HEK293 (cell line): ENCODE data around the gene CENPH.

Experiments
- CTCF ChIA-PET: fragments of 350-600 bp; formaldehyde crosslinking; extraction: SDS; loops from one replicate; lab custom pipeline; 2021; ENCODE audit warnings: antibody characterized with exemption; lab: Yijun Ruan, JAX
- POLR2A ChIA-PET: fragments of 300-600 bp; formaldehyde crosslinking; extraction: SDS; loops from one replicate; lab custom pipeline; 2020; ENCODE audit warnings: antibody characterized with exemption, inconsistent platforms; lab: Yijun Ruan, JAX
- H3K27ac ChIP-seq: fragments of 200-500 bp; sonication (Bioruptor generic); 2 replicates; pipeline ENCODE4 v1.5.1; 2014; ENCODE audit warnings: low read depth, low read length, control low read depth, inconsistent platforms; ENCODE audit errors: extremely low read depth
- H3K36me3 ChIP-seq, 2 experiments: fragments of 200-500 bp in 1 of 2; sonication (Bioruptor generic) in 1 of 2; 1 replicate in 1 of 2; 2 replicates in 1 of 2; pipeline ENCODE4 v1.5.1; 2014 to 2017; ENCODE audit warnings: inconsistent platforms in 2 of 2, low read length in 2 of 2; ENCODE audit not compliant: control insufficient read depth in 2 of 2, insufficient read depth in 1 of 2
- H3K4me1 ChIP-seq: fragments of 200-500 bp; sonication (Bioruptor generic); 2 replicates; pipeline ENCODE4 v1.5.1; 2014; ENCODE audit warnings: mild to moderate bottlenecking, low read length, inconsistent platforms; ENCODE audit not compliant: control insufficient read depth, insufficient read depth
- H3K4me3 ChIP-seq: 2 replicates; pipeline ENCODE4 v1.5.1; 2011; ENCODE audit warnings: low read depth, mild to moderate bottlenecking, control low read depth, low read length, moderate library complexity
- H3K9me3 ChIP-seq: fragments of 200-500 bp; sonication (Bioruptor generic); 2 replicates; pipeline ENCODE4 v1.5.1; 2014; ENCODE audit warnings: low read depth, low read length, inconsistent platforms; ENCODE audit not compliant: control insufficient read depth, insufficient read depth
- FEZF1 ChIP-seq: fragments of 450-650 bp; formaldehyde crosslinking; IDR thresholded peaks from 2 replicates; pipeline ENCODE4 v1.5.1; 2016; ENCODE audit warnings: missing biosample characterization, missing genetic modification characterization
- GFI1B ChIP-seq: fragments of 450-650 bp; formaldehyde crosslinking; IDR thresholded peaks from 2 replicates; pipeline ENCODE4 v1.5.1; 2016; ENCODE audit warnings: missing biosample characterization, missing genetic modification characterization
- GLIS2 ChIP-seq: fragments of 450-650 bp; formaldehyde crosslinking; IDR thresholded peaks from 2 replicates; pipeline ENCODE4 v1.5.1; 2016; ENCODE audit warnings: missing biosample characterization, missing genetic modification characterization
- TCF7L2 ChIP-seq: IDR thresholded peaks from 2 replicates; pipeline ENCODE4 v1.6.1; 2011; ENCODE audit warnings: low read depth, mild to moderate bottlenecking, inconsistent platforms, low read length, moderate library complexity, borderline replicate concordance
- ZNF146 ChIP-seq: fragments of 450-650 bp; formaldehyde crosslinking; IDR thresholded peaks from 2 replicates; pipeline ENCODE4 v1.5.1; 2016; ENCODE audit warnings: missing biosample characterization, missing genetic modification characterization
- ZNF169 ChIP-seq: fragments of 450-650 bp; formaldehyde crosslinking; IDR thresholded peaks from 2 replicates; pipeline ENCODE4 v1.5.1; 2016; ENCODE audit warnings: missing biosample characterization, missing genetic modification characterization
- ZNF214 ChIP-seq: fragments of 450-650 bp; formaldehyde crosslinking; IDR thresholded peaks from 2 replicates; pipeline ENCODE4 v1.5.1; 2017; ENCODE audit warnings: missing biosample characterization, mild to moderate bottlenecking, missing genetic modification characterization, borderline replicate concordance
- ZNF221 ChIP-seq: fragments of 450-650 bp; formaldehyde crosslinking; IDR thresholded peaks from 2 replicates; pipeline ENCODE4 v1.5.1; 2017; ENCODE audit warnings: missing biosample characterization, missing genetic modification characterization, borderline replicate concordance
- ZNF24 ChIP-seq: fragments of 450-650 bp; formaldehyde crosslinking; IDR thresholded peaks from 2 replicates; pipeline ENCODE4 v1.5.1; 2016; ENCODE audit warnings: missing biosample characterization, missing genetic modification characterization
- ZNF302 ChIP-seq: fragments of 450-650 bp; formaldehyde crosslinking; IDR thresholded peaks from 2 replicates; pipeline ENCODE4 v1.5.1; 2016; ENCODE audit warnings: missing biosample characterization, missing genetic modification characterization, low read depth
- ZNF324 ChIP-seq: fragments of 450-650 bp; formaldehyde crosslinking; IDR thresholded peaks from 2 replicates; pipeline ENCODE4 v1.5.1; 2016; ENCODE audit warnings: missing biosample characterization, missing genetic modification characterization
- ZNF366 ChIP-seq: fragments of 450-650 bp; formaldehyde crosslinking; conservative IDR thresholded peaks from 2 replicates; pipeline ENCODE4 v1.5.1; 2016; ENCODE audit warnings: missing biosample characterization, missing genetic modification characterization
- ZNF76 ChIP-seq: fragments of 450-650 bp; formaldehyde crosslinking; IDR thresholded peaks from 2 replicates; pipeline ENCODE4; 2016; ENCODE audit warnings: low read depth, missing biosample characterization, missing genetic modification characterization, borderline replicate concordance
- ZNF843 ChIP-seq: fragments of 450-650 bp; formaldehyde crosslinking; IDR thresholded peaks from 2 replicates; pipeline ENCODE4 v1.5.1; 2016; ENCODE audit warnings: missing biosample characterization, missing genetic modification characterization
- TF ChIP-seq, protein P1 (sequence below): fragments of 450-650 bp; formaldehyde crosslinking; IDR thresholded peaks from 2 replicates; pipeline ENCODE4 v1.5.1; 2016; ENCODE audit warnings: missing biosample characterization, missing genetic modification characterization
- TF ChIP-seq, protein P2 (sequence below): fragments of 450-650 bp; formaldehyde crosslinking; conservative IDR thresholded peaks from 2 replicates; pipeline ENCODE4 v1.5.1; 2016; ENCODE audit warnings: low read depth, missing biosample characterization, missing genetic modification characterization
- TF ChIP-seq, protein P3 (sequence below): fragments of 450-650 bp; formaldehyde crosslinking; IDR thresholded peaks from 2 replicates; pipeline ENCODE4 v1.5.1; 2016; ENCODE audit warnings: missing biosample characterization, missing genetic modification characterization, low read depth

The CENPH gene

GRCh38 chr5:69167929-69168328 lies 21.5 kb upstream of the CENPH start:
- Histone ChIP-seq H3K36me3 (peaks cover 36 to 53% of the 10 kb centered on the region in 2 experiments), H3K27ac (peak overlapping the region; percentile 81; the same call in 1 of the 2 replicates), H3K9me3 (no peaks in the 10 kb centered on the region), H3K4me3 (peak overlapping the region; percentile 99), H3K4me1 (peaks cover 2% of the 10 kb centered on the region; the same call in 1 of the 2 replicates)
- no peak for TF ChIP-seq ZNF146 (tag by site-specific recombination)
- TF ChIP-seq ZNF24 (tag by site-specific recombination) = no peak
- TF ChIP-seq, protein P1, sequence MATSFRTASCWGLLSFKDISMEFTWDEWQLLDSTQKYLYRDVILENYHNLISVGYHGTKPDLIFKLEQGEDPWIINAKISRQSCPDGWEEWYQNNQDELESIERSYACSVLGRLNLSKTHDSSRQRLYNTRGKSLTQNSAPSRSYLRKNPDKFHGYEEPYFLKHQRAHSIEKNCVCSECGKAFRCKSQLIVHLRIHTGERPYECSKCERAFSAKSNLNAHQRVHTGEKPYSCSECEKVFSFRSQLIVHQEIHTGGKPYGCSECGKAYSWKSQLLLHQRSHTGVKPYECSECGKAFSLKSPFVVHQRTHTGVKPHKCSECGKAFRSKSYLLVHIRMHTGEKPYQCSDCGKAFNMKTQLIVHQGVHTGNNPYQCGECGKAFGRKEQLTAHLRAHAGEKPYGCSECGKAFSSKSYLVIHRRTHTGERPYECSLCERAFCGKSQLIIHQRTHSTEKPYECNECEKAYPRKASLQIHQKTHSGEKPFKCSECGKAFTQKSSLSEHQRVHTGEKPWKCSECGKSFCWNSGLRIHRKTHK (tag by site-specific recombination) = no peak
- TF ChIP-seq, protein P2, sequence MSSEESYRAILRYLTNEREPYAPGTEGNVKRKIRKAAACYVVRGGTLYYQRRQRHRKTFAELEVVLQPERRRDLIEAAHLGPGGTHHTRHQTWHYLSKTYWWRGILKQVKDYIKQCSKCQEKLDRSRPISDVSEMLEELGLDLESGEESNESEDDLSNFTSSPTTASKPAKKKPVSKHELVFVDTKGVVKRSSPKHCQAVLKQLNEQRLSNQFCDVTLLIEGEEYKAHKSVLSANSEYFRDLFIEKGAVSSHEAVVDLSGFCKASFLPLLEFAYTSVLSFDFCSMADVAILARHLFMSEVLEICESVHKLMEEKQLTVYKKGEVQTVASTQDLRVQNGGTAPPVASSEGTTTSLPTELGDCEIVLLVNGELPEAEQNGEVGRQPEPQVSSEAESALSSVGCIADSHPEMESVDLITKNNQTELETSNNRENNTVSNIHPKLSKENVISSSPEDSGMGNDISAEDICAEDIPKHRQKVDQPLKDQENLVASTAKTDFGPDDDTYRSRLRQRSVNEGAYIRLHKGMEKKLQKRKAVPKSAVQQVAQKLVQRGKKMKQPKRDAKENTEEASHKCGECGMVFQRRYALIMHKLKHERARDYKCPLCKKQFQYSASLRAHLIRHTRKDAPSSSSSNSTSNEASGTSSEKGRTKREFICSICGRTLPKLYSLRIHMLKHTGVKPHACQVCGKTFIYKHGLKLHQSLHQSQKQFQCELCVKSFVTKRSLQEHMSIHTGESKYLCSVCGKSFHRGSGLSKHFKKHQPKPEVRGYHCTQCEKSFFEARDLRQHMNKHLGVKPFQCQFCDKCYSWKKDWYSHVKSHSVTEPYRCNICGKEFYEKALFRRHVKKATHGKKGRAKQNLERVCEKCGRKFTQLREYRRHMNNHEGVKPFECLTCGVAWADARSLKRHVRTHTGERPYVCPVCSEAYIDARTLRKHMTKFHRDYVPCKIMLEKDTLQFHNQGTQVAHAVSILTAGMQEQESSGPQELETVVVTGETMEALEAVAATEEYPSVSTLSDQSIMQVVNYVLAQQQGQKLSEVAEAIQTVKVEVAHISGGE = no peak
- no peak for TF ChIP-seq ZNF843
- TF ChIP-seq ZNF169 = no peak
- no peak for TF ChIP-seq GLIS2 (tag by site-specific recombination)
- TF ChIP-seq ZNF324 (tag by site-specific recombination) = no peak
- TF ChIP-seq ZNF302 (tag by site-specific recombination) = no peak
- ChIA-PET CTCF (interaction anchor here (0.6 to 0.9 kb wide), 2 partner anchors 75 to 122 kb away, joined by 3 to 4 read pairs; no protein-coding TSS in a partner anchor), POLR2A (interaction anchor here (1.5 to 2.1 kb wide), 2 partner anchors 49 to 74 kb away, joined by 3 to 9 read pairs; partner anchors contain the start of gene SLC30A5)

DNA sequence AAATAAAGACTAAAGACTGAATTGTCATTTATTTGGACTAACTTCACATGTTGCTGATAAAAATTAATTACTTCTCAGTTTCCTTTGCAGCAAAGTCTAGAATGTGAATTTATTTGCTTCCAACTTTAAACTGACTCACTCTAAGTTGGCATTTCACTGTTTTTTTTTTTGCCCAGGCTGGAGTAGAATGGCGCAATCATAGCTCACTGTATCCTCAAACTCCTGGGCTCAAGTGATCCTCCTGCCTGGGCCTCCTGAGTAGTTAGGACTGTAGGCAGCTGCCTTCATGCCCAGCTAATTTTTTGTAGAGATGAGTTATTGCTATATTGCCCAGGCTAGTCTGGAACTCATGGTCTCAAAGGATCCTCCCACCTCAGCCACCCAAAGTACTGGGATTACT lies 18.9 kb upstream of the CENPH start:
- ChIA-PET POLR2A (no interaction called here), CTCF (interaction anchor here (0.7 kb wide), 1 partner anchor 39 kb away, joined by 3 read pairs; no protein-coding TSS in a partner anchor)
- TF ChIP-seq ZNF214 (tag by site-specific recombination) (no peak), ZNF221 (tag by site-specific recombination) (no peak), GFI1B (tag by site-specific recombination) (no peak), TCF7L2 (no peak), FEZF1 (tag by site-specific recombination) (no peak), ZNF366 (no peak), ZNF76 (tag by site-specific recombination) (no peak)
- TF ChIP-seq, protein P3, sequence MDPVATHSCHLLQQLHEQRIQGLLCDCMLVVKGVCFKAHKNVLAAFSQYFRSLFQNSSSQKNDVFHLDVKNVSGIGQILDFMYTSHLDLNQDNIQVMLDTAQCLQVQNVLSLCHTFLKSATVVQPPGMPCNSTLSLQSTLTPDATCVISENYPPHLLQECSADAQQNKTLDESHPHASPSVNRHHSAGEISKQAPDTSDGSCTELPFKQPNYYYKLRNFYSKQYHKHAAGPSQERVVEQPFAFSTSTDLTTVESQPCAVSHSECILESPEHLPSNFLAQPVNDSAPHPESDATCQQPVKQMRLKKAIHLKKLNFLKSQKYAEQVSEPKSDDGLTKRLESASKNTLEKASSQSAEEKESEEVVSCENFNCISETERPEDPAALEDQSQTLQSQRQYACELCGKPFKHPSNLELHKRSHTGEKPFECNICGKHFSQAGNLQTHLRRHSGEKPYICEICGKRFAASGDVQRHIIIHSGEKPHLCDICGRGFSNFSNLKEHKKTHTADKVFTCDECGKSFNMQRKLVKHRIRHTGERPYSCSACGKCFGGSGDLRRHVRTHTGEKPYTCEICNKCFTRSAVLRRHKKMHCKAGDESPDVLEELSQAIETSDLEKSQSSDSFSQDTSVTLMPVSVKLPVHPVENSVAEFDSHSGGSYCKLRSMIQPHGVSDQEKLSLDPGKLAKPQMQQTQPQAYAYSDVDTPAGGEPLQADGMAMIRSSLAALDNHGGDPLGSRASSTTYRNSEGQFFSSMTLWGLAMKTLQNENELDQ (tag by site-specific recombination) = no peak
- no peak overlapping the region for H3K27ac ChIP-seq
- H3K4me3 ChIP-seq = no peak overlapping the region
- peaks cover 62 to 78% of the 10 kb centered on the region in 2 experiments for H3K36me3 ChIP-seq
- peaks cover 2% of the 10 kb centered on the region; the same call in 1 of the 2 replicates for H3K4me1 ChIP-seq
- no peaks in the 10 kb centered on the region for H3K9me3 ChIP-seq
